Inferior parietal cortex (tissue), 1 donor: ENCODE measurements around the gene SUPT5H.

Source experiments
- DNase-seq: peaks from one replicate; pipeline ENCODE4 v3.0.0-alpha.2; 2016; ENCODE audit errors: extremely low spot score

SUPT5H gene

GRCh38 chr19:39497701-39497995 lies 52.3 kb downstream of the SUPT5H start:
- no peak for DNase-seq

GRCh38 chr19:39497996-39498797 lies 52.8 kb downstream of the SUPT5H start:
- peak; percentile 27 for DNase-seq

- no peak for DNase-seq
Observed at GRCh38 chr19:39498798-39499642, 53.6 kb downstream of the SUPT5H start, which contains the start of gene DLL3. DLL3 (plus strand) TSS chr19:39498947; CDS start chr19:39498975, 28 bp downstream.

GRCh38 chr19:39499932-39500331 lies 54.5 kb downstream of the SUPT5H start:
- DNase-seq, result no peak

- DNase-seq, result no peak
Observed at GRCh38 chr19:39500543-39500942, 55.2 kb downstream of the SUPT5H start.

GRCh38 chr19:39501340-39501739 lies 56.0 kb downstream of the SUPT5H start:
- DNase-seq, result no peak

- DNase-seq, result peak; percentile 3
Observed at GRCh38 chr19:39502640-39503417, 57.4 kb downstream of the SUPT5H start.

- DNase-seq, result no peak
Observed at GRCh38 chr19:39506598-39506943, 61.2 kb downstream of the SUPT5H start.

- DNase-seq, result peak; percentile 37
Observed at GRCh38 chr19:39506944-39507714, 61.7 kb downstream of the SUPT5H start.

GRCh38 chr19:39507715-39508364 lies 62.5 kb downstream of the SUPT5H start:
- peak; percentile 4 for DNase-seq

GRCh38 chr19:39508629-39509028 lies 63.2 kb downstream of the SUPT5H start:
- DNase-seq, result no peak

- DNase-seq, result no peak
Observed at GRCh38 chr19:39509233-39509632, 63.9 kb downstream of the SUPT5H start.

GRCh38 chr19:39512988-39513387 lies 67.6 kb downstream of the SUPT5H start:
- DNase-seq, result no peak

- no peak for DNase-seq
Observed at GRCh38 chr19:39514840-39515550, 69.6 kb downstream of the SUPT5H start, which contains the start of gene SELENOV. SELENOV (plus strand) TSS chr19:39515139; CDS start chr19:39515213, 74 bp downstream.

- no peak for DNase-seq
Observed at GRCh38 chr19:39515551-39516191, 70.3 kb downstream of the SUPT5H start.

GRCh38 chr19:39516270-39516669 lies 70.9 kb downstream of the SUPT5H start:
- DNase-seq, result no peak

- no peak for DNase-seq
Observed at GRCh38 chr19:39517432-39517831, 72.0 kb downstream of the SUPT5H start.

GRCh38 chr19:39518458-39518857 lies 73.1 kb downstream of the SUPT5H start:
- DNase-seq, result no peak

- no peak for DNase-seq
Observed at GRCh38 chr19:39518975-39519374, 73.6 kb downstream of the SUPT5H start.
